HCT116 (cell line): ENCODE data around the gene TAF5. TPM values are rescaled to one million over a fixed set of nuclear protein-coding genes. Genes with fewer than 3 reads are reported as not detected.

Experiments used
- ATAC-seq: fragments of 200-7000 bp; cut with Tn5 transposase; 2 replicates; pipeline ENCODE4 v1.9.1; 2020; ENCODE audit warnings: mild to moderate bottlenecking, moderate library complexity
- BruUV-seq: library from RNA; stranded (reverse); fragments of 400-500 nt; replicated peaks from 2 replicates; lab custom pipeline; 2021; lab: Mats Ljungman, UMichigan
- CTCF ChIA-PET: fragments of 300-600 bp; sonication (Branson Sonifier 250); formaldehyde crosslinking; loops from one replicate; lab custom pipeline; 2021; ENCODE audit warnings: antibody characterized with exemption; lab: Charles Lee
- POLR2A ChIA-PET: fragments of 300-600, 350-600 bp; sonication (Branson Sonifier 250); formaldehyde crosslinking; loops from one replicate; lab custom pipeline; 2021; ENCODE audit warnings: antibody characterized with exemption; lab: Charles Lee
- RAD21 ChIA-PET, 2 experiments: fragments of 300-600 bp; sonication (Branson Sonifier 250); formaldehyde crosslinking; loops; one replicate each; lab custom pipeline; 2023; ENCODE audit warnings: low total read pairs in 2 of 2; ENCODE audit not compliant: uncharacterized antibody in 2 of 2, unreplicated experiment in 2 of 2, low non-redundant PET in 1 of 2; lab: Charles Lee
- DNase-seq: peaks from one replicate; pipeline ENCODE4 v3.0.0-alpha.2; 2010; ENCODE audit warnings: low read depth, low spot score
- H2AFZ ChIP-seq: fragments of 200-600 bp; shearing (Covaris generic), sonication (generic); 2 replicates; pipeline ENCODE4 v1.6.1; 2017; ENCODE audit warnings: low read depth, mixed run types, mixed read lengths, antibody characterized with exemption, low read length; ENCODE audit not compliant: poor library complexity, severe bottlenecking
- H3K27ac ChIP-seq: 2 replicates; pipeline ENCODE4 v1.5.1; 2012; ENCODE audit warnings: low read depth, low read length
- H3K27me3 ChIP-seq: fragments of 200-600 bp; sonication (generic); 2 replicates; pipeline ENCODE4 v1.6.1; 2016; ENCODE audit warnings: mixed run types, low read length, mixed read lengths; ENCODE audit not compliant: insufficient read depth
- H3K36me3 ChIP-seq, 2 experiments: fragments of 200-500 bp in 1 of 2; fragments of 200-600 bp in 1 of 2; sonication (Bioruptor generic) in 1 of 2; sonication (generic) in 1 of 2; 2 replicates each; pipeline versions ENCODE4 v1.5.1 to v1.6.1; 2014 to 2016; ENCODE audit warnings: low read length in 2 of 2, inconsistent platforms in 1 of 2, mixed read lengths in 1 of 2, mixed run types in 1 of 2; ENCODE audit not compliant: insufficient read depth in 2 of 2, control insufficient read depth in 1 of 2
- H3K4me1 ChIP-seq, 2 experiments: fragments of 200-600 bp in 1 of 2; sonication (generic) in 1 of 2; 2 replicates each; pipeline versions ENCODE4 v1.5.1 to v1.6.1; 2012 to 2017; ENCODE audit warnings: low read length in 2 of 2, inconsistent platforms in 1 of 2, mild to moderate bottlenecking in 1 of 2, mixed read lengths in 1 of 2, mixed run types in 1 of 2, moderate library complexity in 1 of 2; ENCODE audit not compliant: insufficient read depth in 2 of 2, control insufficient read depth in 1 of 2
- H3K4me2 ChIP-seq: fragments of 200-600 bp; sonication (generic); 2 replicates; pipeline ENCODE4 v1.6.1; 2017; ENCODE audit warnings: mixed run types, low read length, mixed read lengths
- H3K4me3 ChIP-seq, 2 experiments: fragments of 200-600 bp in 1 of 2; sonication (generic) in 1 of 2; replicated peaks in 1 of 2; 2 replicates each; pipeline ENCODE4 v1.5.1; 2011 to 2016; ENCODE audit warnings: low read length in 2 of 2, control low read depth in 1 of 2, low read depth in 1 of 2, mild to moderate bottlenecking in 1 of 2, mixed read lengths in 1 of 2, mixed run types in 1 of 2
- H3K79me2 ChIP-seq: fragments of 200-600 bp; sonication (generic); 2 replicates; pipeline ENCODE4 v1.6.1; 2017; ENCODE audit warnings: mild to moderate bottlenecking, mixed run types, low read length, moderate library complexity, mixed read lengths; ENCODE audit not compliant: insufficient read depth
- H3K9ac ChIP-seq: fragments of 200-600 bp; sonication (generic); 2 replicates; pipeline ENCODE4 v1.6.1; 2016; ENCODE audit warnings: low read length, mixed read lengths
- H3K9me2 ChIP-seq: fragments of 200-600 bp; sonication (generic), shearing (Covaris generic); 2 replicates; pipeline ENCODE4 v1.6.1; 2017; ENCODE audit warnings: mixed run types, mild to moderate bottlenecking, moderate library complexity; ENCODE audit not compliant: insufficient read depth
- H3K9me3 ChIP-seq, 2 experiments: fragments of 200-500 bp in 1 of 2; fragments of 200-600 bp in 1 of 2; sonication (Bioruptor generic) in 1 of 2; sonication (generic) in 1 of 2; 2 replicates each; pipeline ENCODE4 v1.6.1; 2014 to 2017; ENCODE audit warnings: low read length in 2 of 2, mixed read lengths in 2 of 2, inconsistent platforms in 1 of 2, low read depth in 1 of 2, mild to moderate bottlenecking in 1 of 2, mixed run types in 1 of 2, moderate library complexity in 1 of 2; ENCODE audit not compliant: control insufficient read depth in 1 of 2, insufficient read depth in 1 of 2
- H4K20me1 ChIP-seq: fragments of 200-600 bp; sonication (generic), shearing (Covaris generic); 2 replicates; pipeline ENCODE4 v1.6.1; 2017; ENCODE audit warnings: mixed run types, mild to moderate bottlenecking, moderate library complexity; ENCODE audit not compliant: insufficient read depth
- CBX3 ChIP-seq: IDR thresholded peaks from 2 replicates; pipeline ENCODE4 v1.6.1; 2012; ENCODE audit warnings: low read depth
- CEBPB ChIP-seq: IDR thresholded peaks from 2 replicates; pipeline ENCODE4 v1.6.1; 2012; ENCODE audit warnings: low read depth
- EGR1 ChIP-seq: IDR thresholded peaks from 2 replicates; pipeline ENCODE4 v1.6.1; 2012; ENCODE audit warnings: low read depth
- ELF1 ChIP-seq: IDR thresholded peaks from 2 replicates; pipeline ENCODE4 v1.6.1; 2012; ENCODE audit warnings: low read depth, borderline replicate concordance
- EZH2 ChIP-seq: fragments of 200-600 bp; sonication (generic); IDR thresholded peaks from 2 replicates; pipeline ENCODE4 v1.6.1; 2017; ENCODE audit warnings: antibody characterized with exemption, mixed run types
- POLR2A ChIP-seq: IDR thresholded peaks from 2 replicates; pipeline ENCODE4 v1.7.0; 2011; ENCODE audit warnings: borderline replicate concordance; ENCODE audit not compliant: insufficient read depth, insufficient read length; ENCODE audit errors: extremely low read depth
- POLR2AphosphoS5 ChIP-seq: IDR thresholded peaks from 2 replicates; pipeline ENCODE4 v1.6.1; 2011; ENCODE audit warnings: mild to moderate bottlenecking, low read depth, low read length, moderate library complexity
- RAD21 ChIP-seq: IDR thresholded peaks from 2 replicates; pipeline ENCODE4 v1.6.1; 2012; ENCODE audit warnings: low read depth, mild to moderate bottlenecking
- ZFX ChIP-seq: fragments of 450-650 bp; IDR thresholded peaks from 2 replicates; pipeline ENCODE4 v1.6.1; 2017
- ZNF274 ChIP-seq: fragments of 200-500 bp; sonication (Bioruptor generic); IDR thresholded peaks from 2 replicates; pipeline ENCODE4 v1.6.1; 2014; ENCODE audit warnings: mild to moderate bottlenecking, low read depth, low read length, inconsistent platforms
- intact Hi-C: fragments of 100-400 bp; cut with micrococcal nuclease; formaldehyde crosslinking; loops from 2 replicates; pipeline ENCODE4 v1.10.0; 2022
- total RNA-seq: library from RNA; stranded (reverse); gene quantifications from one replicate; pipeline ENCODE4 v1.2.1, GENCODE V29; 2021; ENCODE audit not compliant: unreplicated experiment
- TF ChIP-seq, protein P1 (sequence below): IDR thresholded peaks from 2 replicates; pipeline ENCODE4 v1.6.1; 2011; ENCODE audit warnings: mild to moderate bottlenecking, low read length, moderate library complexity; ENCODE audit not compliant: insufficient replicate concordance; ENCODE audit errors: extremely low read depth
- TF ChIP-seq, protein P2 (sequence below): IDR thresholded peaks from 2 replicates; pipeline ENCODE4 v1.6.1; 2012; ENCODE audit warnings: low read depth
- TF ChIP-seq, protein P3 (sequence below), 3 experiments: fragments of 200-600 bp in 1 of 3; sonication (generic) in 1 of 3; IDR thresholded peaks in 2 of 3; conservative IDR thresholded peaks in 1 of 3; 2 replicates each; pipeline ENCODE4 v1.5.1; 2012 to 2017; ENCODE audit warnings: low read depth in 2 of 3, low read length in 2 of 3, antibody characterized with exemption in 1 of 3, borderline replicate concordance in 1 of 3, control low read depth in 1 of 3, mild to moderate bottlenecking in 1 of 3, mixed read lengths in 1 of 3, mixed run types in 1 of 3, moderate library complexity in 1 of 3; ENCODE audit not compliant: insufficient read depth in 1 of 3

Gene TAF5
- total RNA-seq, 1 experiment from 2014 or later: 9.2 TPM

DNA sequence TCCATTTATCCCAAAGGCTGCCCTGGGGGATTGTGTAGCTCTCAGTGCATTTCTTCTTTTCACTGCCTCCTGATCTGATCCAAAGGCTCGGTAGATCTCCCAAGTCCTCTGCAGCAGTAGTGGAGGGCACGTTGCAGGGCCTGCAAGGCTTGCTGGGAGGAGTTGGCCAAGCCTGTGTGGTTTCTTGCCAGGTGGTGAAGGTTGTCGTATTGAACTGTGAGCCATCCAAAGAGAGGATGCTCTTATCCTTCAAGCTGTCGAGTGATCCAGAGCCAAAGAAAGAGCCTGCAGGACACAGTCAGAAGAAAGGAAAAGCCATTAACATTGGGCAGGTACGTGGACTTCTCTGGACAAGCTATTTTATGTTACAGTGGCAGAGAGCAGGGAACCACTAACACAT lies 49.8 kb downstream of the TAF5 start:
- POLR2A ChIA-PET: no interaction called here
- Histone ChIP-seq H3K79me2 (peaks cover 63% of the 10 kb centered on the region; the same call in 1 of the 2 replicates), H3K36me3 (peaks cover 70 to 93% of the 10 kb centered on the region in 2 experiments), H3K4me3 (no peak overlapping the region), H3K9ac (no peak overlapping the region), H3K4me1 (no peaks in the 10 kb centered on the region), H3K27ac (no peak overlapping the region), H3K27me3 (no peaks in the 10 kb centered on the region), H3K9me3 (no peaks in the 10 kb centered on the region), H2AFZ (no peak overlapping the region), H3K4me2 (no peak overlapping the region), H3K9me2 (no peaks in the 10 kb centered on the region), H4K20me1 (peaks cover 8% of the 10 kb centered on the region; the same call in 1 of the 2 replicates)
- RAD21 ChIA-PET: no interaction called here
- no TSS peak for BruUV-seq
- DNase-seq: no peak
- intact Hi-C loops: loop anchor here (1.0 to 2.0 kb wide), 2 partner anchors 65 to 269 kb away; no protein-coding TSS in a partner anchor
- CTCF ChIA-PET: interaction anchor here (1.0 to 1.5 kb wide), 4 partner anchors 63 to 175 kb away, joined by 3 to 4 read pairs (median 4); no protein-coding TSS in a partner anchor
- no peak for TF ChIP-seq EGR1
- no peak for ATAC-seq

DNA sequence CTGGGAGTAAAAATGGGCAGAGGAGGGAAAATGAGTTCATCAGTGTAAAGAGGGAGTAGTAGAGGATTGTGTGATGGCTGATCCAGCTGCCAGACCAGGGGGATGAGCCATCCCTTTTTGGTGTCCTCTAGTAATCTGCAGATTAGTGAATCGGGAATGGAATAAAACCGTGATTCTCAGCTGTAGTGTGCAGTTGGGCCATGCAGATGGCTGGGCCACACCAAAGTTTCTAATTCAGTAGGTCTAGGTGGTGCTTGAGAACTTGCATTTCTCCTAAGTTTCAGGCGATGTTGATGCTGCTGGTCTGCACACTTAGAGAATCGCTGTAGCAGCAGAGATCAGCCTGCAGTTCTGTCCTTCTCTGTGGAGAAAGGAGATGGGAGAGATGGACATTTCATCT lies 51.3 kb downstream of the TAF5 start:
- ATAC-seq: no peak
- TF ChIP-seq CEBPB (no peak), ZFX (no peak), ELF1 (no peak), RAD21 (no peak), POLR2A (no peak), ZNF274 (no peak), EGR1 (no peak), POLR2AphosphoS5 (no peak), CBX3 (no peak), EZH2 (no peak)
- TF ChIP-seq, protein P1, sequence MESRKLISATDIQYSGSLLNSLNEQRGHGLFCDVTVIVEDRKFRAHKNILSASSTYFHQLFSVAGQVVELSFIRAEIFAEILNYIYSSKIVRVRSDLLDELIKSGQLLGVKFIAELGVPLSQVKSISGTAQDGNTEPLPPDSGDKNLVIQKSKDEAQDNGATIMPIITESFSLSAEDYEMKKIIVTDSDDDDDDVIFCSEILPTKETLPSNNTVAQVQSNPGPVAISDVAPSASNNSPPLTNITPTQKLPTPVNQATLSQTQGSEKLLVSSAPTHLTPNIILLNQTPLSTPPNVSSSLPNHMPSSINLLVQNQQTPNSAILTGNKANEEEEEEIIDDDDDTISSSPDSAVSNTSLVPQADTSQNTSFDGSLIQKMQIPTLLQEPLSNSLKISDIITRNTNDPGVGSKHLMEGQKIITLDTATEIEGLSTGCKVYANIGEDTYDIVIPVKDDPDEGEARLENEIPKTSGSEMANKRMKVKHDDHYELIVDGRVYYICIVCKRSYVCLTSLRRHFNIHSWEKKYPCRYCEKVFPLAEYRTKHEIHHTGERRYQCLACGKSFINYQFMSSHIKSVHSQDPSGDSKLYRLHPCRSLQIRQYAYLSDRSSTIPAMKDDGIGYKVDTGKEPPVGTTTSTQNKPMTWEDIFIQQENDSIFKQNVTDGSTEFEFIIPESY: no peak
- TF ChIP-seq, protein P2, sequence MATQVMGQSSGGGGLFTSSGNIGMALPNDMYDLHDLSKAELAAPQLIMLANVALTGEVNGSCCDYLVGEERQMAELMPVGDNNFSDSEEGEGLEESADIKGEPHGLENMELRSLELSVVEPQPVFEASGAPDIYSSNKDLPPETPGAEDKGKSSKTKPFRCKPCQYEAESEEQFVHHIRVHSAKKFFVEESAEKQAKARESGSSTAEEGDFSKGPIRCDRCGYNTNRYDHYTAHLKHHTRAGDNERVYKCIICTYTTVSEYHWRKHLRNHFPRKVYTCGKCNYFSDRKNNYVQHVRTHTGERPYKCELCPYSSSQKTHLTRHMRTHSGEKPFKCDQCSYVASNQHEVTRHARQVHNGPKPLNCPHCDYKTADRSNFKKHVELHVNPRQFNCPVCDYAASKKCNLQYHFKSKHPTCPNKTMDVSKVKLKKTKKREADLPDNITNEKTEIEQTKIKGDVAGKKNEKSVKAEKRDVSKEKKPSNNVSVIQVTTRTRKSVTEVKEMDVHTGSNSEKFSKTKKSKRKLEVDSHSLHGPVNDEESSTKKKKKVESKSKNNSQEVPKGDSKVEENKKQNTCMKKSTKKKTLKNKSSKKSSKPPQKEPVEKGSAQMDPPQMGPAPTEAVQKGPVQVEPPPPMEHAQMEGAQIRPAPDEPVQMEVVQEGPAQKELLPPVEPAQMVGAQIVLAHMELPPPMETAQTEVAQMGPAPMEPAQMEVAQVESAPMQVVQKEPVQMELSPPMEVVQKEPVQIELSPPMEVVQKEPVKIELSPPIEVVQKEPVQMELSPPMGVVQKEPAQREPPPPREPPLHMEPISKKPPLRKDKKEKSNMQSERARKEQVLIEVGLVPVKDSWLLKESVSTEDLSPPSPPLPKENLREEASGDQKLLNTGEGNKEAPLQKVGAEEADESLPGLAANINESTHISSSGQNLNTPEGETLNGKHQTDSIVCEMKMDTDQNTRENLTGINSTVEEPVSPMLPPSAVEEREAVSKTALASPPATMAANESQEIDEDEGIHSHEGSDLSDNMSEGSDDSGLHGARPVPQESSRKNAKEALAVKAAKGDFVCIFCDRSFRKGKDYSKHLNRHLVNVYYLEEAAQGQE: no peak
- TF ChIP-seq, protein P3, sequence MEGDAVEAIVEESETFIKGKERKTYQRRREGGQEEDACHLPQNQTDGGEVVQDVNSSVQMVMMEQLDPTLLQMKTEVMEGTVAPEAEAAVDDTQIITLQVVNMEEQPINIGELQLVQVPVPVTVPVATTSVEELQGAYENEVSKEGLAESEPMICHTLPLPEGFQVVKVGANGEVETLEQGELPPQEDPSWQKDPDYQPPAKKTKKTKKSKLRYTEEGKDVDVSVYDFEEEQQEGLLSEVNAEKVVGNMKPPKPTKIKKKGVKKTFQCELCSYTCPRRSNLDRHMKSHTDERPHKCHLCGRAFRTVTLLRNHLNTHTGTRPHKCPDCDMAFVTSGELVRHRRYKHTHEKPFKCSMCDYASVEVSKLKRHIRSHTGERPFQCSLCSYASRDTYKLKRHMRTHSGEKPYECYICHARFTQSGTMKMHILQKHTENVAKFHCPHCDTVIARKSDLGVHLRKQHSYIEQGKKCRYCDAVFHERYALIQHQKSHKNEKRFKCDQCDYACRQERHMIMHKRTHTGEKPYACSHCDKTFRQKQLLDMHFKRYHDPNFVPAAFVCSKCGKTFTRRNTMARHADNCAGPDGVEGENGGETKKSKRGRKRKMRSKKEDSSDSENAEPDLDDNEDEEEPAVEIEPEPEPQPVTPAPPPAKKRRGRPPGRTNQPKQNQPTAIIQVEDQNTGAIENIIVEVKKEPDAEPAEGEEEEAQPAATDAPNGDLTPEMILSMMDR (IDR thresholded peaks at IDR 0.05 in 2 of 3, conservative IDR thresholded peaks at IDR 0.05 in 1 of 3; ENCODE audit: borderline replicate concordance in 1 of 3, insufficient read depth in 1 of 3, low read depth in 2 of 3, low read length in 2 of 3): no peak

More for the DNA sequence above, 51.3 kb downstream of the TAF5 start:
- intact Hi-C loops: no loop called here
- H3K79me2 ChIP-seq: peaks cover 66% of the 10 kb centered on the region; the same call in 1 of the 2 replicates
- 0 out of 2 replicates have a peak, but pooled peaks cover 3% of the 10 kb centered on the region for H4K20me1 ChIP-seq
- no peaks in the 10 kb centered on the region for H3K9me3 ChIP-seq
- no peaks in the 10 kb centered on the region for H3K27me3 ChIP-seq
- no peak for DNase-seq
- no TSS peak for BruUV-seq
- H3K9ac ChIP-seq: no peak overlapping the region
- no peaks in the 10 kb centered on the region for H3K4me1 ChIP-seq
- H3K36me3 ChIP-seq: peaks cover 71 to 92% of the 10 kb centered on the region in 2 experiments
- H3K4me3 ChIP-seq: no peak overlapping the region
- no peaks in the 10 kb centered on the region for H3K9me2 ChIP-seq
- RAD21 ChIA-PET: no interaction called here
- POLR2A ChIA-PET: no interaction called here
- no peak overlapping the region for H2AFZ ChIP-seq
- H3K27ac ChIP-seq: no peak overlapping the region
- no peak overlapping the region for H3K4me2 ChIP-seq
- CTCF ChIA-PET: interaction anchor here (1.1 to 1.5 kb wide), 2 partner anchors 61 to 67 kb away, joined by 3 read pairs; no protein-coding TSS in a partner anchor
